Body of pancreas (tissue), 4 donors: ENCODE results near the gene GPRASP3.

Experiments
- CTCF ChIP-seq, 7 experiments: fragments of 450-650 bp in 4 of 7; fragments of 200-600 bp in 3 of 7; sonication (generic) in 3 of 7; IDR thresholded peaks; one replicate each; pipeline ENCODE4 v1.5.1; 2016 to 2019; ENCODE audit warnings: antibody characterized with exemption in 7 of 7
- POLR2A ChIP-seq, 3 donors: fragments of 450-650 bp; IDR thresholded peaks; one replicate each; pipeline ENCODE4 v1.6.1; 2016; ENCODE audit warnings: antibody characterized with exemption in 3 of 3, mild to moderate bottlenecking in 2 of 3

- TF ChIP-seq POLR2A (IDR thresholded peaks at IDR 0.05), result no peak
- no peak for TF ChIP-seq CTCF (IDR thresholded peaks at IDR 0.05)
Measured at GRCh38 chrX:102672856-102673255, 47.7 kb upstream of the GPRASP3 start.
